ENCODE results near the gene CDK10. TPM values are rescaled to one million over a fixed set of nuclear protein-coding genes. Genes with fewer than 3 reads are reported as not detected.

CDK10 gene
- polyA plus RNA-seq, 3 donors: 16.5 to 107 (median 18.3) TPM

GRCh38 chr16:89672177-89672941, 14.1 kb upstream of the CDK10 start:
- Histone ChIP-seq H3K4me3 (replicated peaks in 1 of 3; ENCODE audit: low read depth in 2 of 3, low read length in 3 of 3) (no peak overlapping the region), H3K4me1 (ENCODE audit: control insufficient read depth in 1 of 2, insufficient read depth in 2 of 2, low read length in 2 of 2) (peaks cover 0 to 5% of the 10 kb centered on the region in 2 donors), H3K9ac (ENCODE audit: insufficient read depth, low read length, poor library complexity, severe bottlenecking) (no peak overlapping the region), H3K9me3 (replicated peaks in 1 of 2; ENCODE audit: control insufficient read depth in 1 of 2, insufficient read depth in 1 of 2, low read length in 2 of 2) (peaks cover 0 to 6% of the 10 kb centered on the region in 2 donors), H3K4me2 (replicated peaks; ENCODE audit: extremely low read depth, low read length, poor library complexity, severe bottlenecking) (no peak overlapping the region), H3K27me3 (ENCODE audit: control insufficient read depth in 2 of 2, insufficient read depth in 2 of 2, low read length in 2 of 2) (no peaks in the 10 kb centered on the region), H4K20me1 (ENCODE audit: insufficient read depth, low read length) (no peaks in the 10 kb centered on the region), H3K36me3 (replicated peaks in 1 of 2; ENCODE audit: control insufficient read depth in 1 of 2, insufficient read depth in 2 of 2, low read length in 2 of 2) (no peaks in the 10 kb centered on the region), H3K27ac (ENCODE audit: low read depth in 1 of 2, low read length in 2 of 2) (no peak overlapping the region), H2AFZ (ENCODE audit: insufficient read depth, low read depth, low read length, poor library complexity, severe bottlenecking) (no peak overlapping the region), H3K79me2 (ENCODE audit: insufficient read depth, low read length) (no peaks in the 10 kb centered on the region)
- Mint-ChIP-seq H3K4me1 (peaks cover 12% of the 10 kb centered on the region), H3K36me3 (no peaks in the 10 kb centered on the region), H3K9me3 (peaks cover 2 to 20% (median 9%) of the 10 kb centered on the region in 7 donors), H3K27ac (no peak overlapping the region), H3K4me3 (no peak overlapping the region), H3K27me3 (ENCODE audit: low read depth in 3 of 3) (peaks cover 2 to 9% (median 7%) of the 10 kb centered on the region in 3 donors)
- intact Hi-C loops (cut with micrococcal nuclease): no loop called here
- no peak for DNase-seq
- 97% methylated on average over 9 of the region's 16 CpGs for WGBS (ENCODE audit: insufficient coverage)
- TF ChIP-seq CTCF (IDR thresholded peaks at IDR 0.05): no peak

GRCh38 chr16:89678258-89678657, 8.2 kb upstream of the CDK10 start:
- H3K36me3 Mint-ChIP-seq: no peaks in the 10 kb centered on the region

More at GRCh38 chr16:89678258-89678657, 8.2 kb upstream of the CDK10 start:
- no peak for TF ChIP-seq CTCF (IDR thresholded peaks at IDR 0.05)
- no peak for DNase-seq
- H3K4me1 Mint-ChIP-seq: no peaks in the 10 kb centered on the region
- Histone ChIP-seq H3K4me3 (replicated peaks in 1 of 3; ENCODE audit: low read depth in 2 of 3, low read length in 3 of 3) (no peak overlapping the region), H3K4me2 (replicated peaks; ENCODE audit: extremely low read depth, low read length, poor library complexity, severe bottlenecking) (no peak overlapping the region), H3K9ac (ENCODE audit: insufficient read depth, low read length, poor library complexity, severe bottlenecking) (no peak overlapping the region), H3K9me3 (replicated peaks in 1 of 2; ENCODE audit: control insufficient read depth in 1 of 2, insufficient read depth in 1 of 2, low read length in 2 of 2) (peaks cover 8 to 35% of the 10 kb centered on the region in 2 donors), H2AFZ (ENCODE audit: insufficient read depth, low read depth, low read length, poor library complexity, severe bottlenecking) (no peak overlapping the region), H3K4me1 (ENCODE audit: control insufficient read depth in 1 of 2, insufficient read depth in 2 of 2, low read length in 2 of 2) (no peaks in the 10 kb centered on the region), H3K27me3 (ENCODE audit: control insufficient read depth in 2 of 2, insufficient read depth in 2 of 2, low read length in 2 of 2) (no peaks in the 10 kb centered on the region), H4K20me1 (ENCODE audit: insufficient read depth, low read length) (no peaks in the 10 kb centered on the region), H3K79me2 (ENCODE audit: insufficient read depth, low read length) (no peaks in the 10 kb centered on the region), H3K27ac (ENCODE audit: low read depth in 1 of 2, low read length in 2 of 2) (no peak overlapping the region), H3K36me3 (replicated peaks in 1 of 2; ENCODE audit: control insufficient read depth in 1 of 2, insufficient read depth in 2 of 2, low read length in 2 of 2) (no peaks in the 10 kb centered on the region)
- 100% methylated on average over 1 of the region's 2 CpGs for WGBS (ENCODE audit: insufficient coverage)
- no peak overlapping the region for H3K4me3 Mint-ChIP-seq
- H3K27me3 Mint-ChIP-seq (ENCODE audit: low read depth in 3 of 3): peaks cover 0 to 4% (median 3%) of the 10 kb centered on the region in 3 donors
- H3K9me3 Mint-ChIP-seq: peaks cover 6 to 56% (median 38%) of the 10 kb centered on the region in 7 donors
- intact Hi-C loops (cut with micrococcal nuclease): no loop called here
- H3K27ac Mint-ChIP-seq: no peak overlapping the region
